Activated CD8-positive, alpha-beta T cell treated with anti-CD3 and anti-CD28 coated beads, Interleukin-2, amount 10 ng/mL, durations not matched to agents 7 days and 5 days (primary cell): ENCODE measurements around the gene CENPF. TPM values are rescaled to one million over a fixed set of nuclear protein-coding genes. Genes with fewer than 3 reads are reported as not detected.
"Not testable (repeated sequence)": the region's sequence is repeated elsewhere in the genome, so short reads cannot be mapped to it uniquely, and the experiment has no call there.

Source experiments
- ATAC-seq: fragments of 150-1000 bp; cut with Tn5 transposase; one replicate; pipeline ENCODE4 v1.10.0; 2021; ENCODE audit warnings: moderate library complexity
- CTCF ChIA-PET: fragments of 350-600 bp; sonication (Branson Sonifier 250); formaldehyde crosslinking; loops from one replicate; lab custom pipeline; 2021; ENCODE audit warnings: antibody characterized with exemption; lab: Charles Lee
- POLR2A ChIA-PET: fragments of 350-600 bp; sonication (Branson Sonifier 250); formaldehyde crosslinking; loops from one replicate; lab custom pipeline; 2021; ENCODE audit warnings: antibody characterized with exemption; lab: Charles Lee
- DNase-seq: peaks from one replicate; pipeline ENCODE4 v3.0.0-alpha.2; 2020
- H3K27ac Mint-ChIP-seq: one replicate; pipeline ENCODE4 v1.8.0; 2021; ENCODE audit warnings: mild to moderate bottlenecking, mixed read lengths
- H3K27me3 Mint-ChIP-seq: one replicate; pipeline ENCODE4 v1.8.0; 2021; ENCODE audit warnings: low read depth, mixed read lengths
- H3K36me3 Mint-ChIP-seq: one replicate; pipeline ENCODE4 v1.8.0; 2021; ENCODE audit warnings: low read depth, mixed read lengths
- H3K4me1 Mint-ChIP-seq: one replicate; pipeline ENCODE4 v1.8.0; 2021; ENCODE audit warnings: low read depth, mixed read lengths
- H3K4me3 Mint-ChIP-seq: one replicate; pipeline ENCODE4 v1.8.0; 2021; ENCODE audit warnings: mild to moderate bottlenecking, mixed read lengths
- H3K9me3 Mint-ChIP-seq: one replicate; pipeline ENCODE4 v1.8.0; 2022; ENCODE audit warnings: mixed read lengths; ENCODE audit not compliant: insufficient read depth
- total RNA-seq, 2 experiments: library from RNA; stranded (reverse); gene quantifications; one replicate each; pipeline ENCODE4 v1.2.3, GENCODE V29; 2021

The CENPF gene
- total RNA-seq, 2 experiments from 2014 or later = 176 to 180 TPM

- no peak overlapping the region for H3K4me3 Mint-ChIP-seq
- ChIA-PET CTCF (interaction anchor here (1.5 kb wide), 1 partner anchor 9 kb away, joined by 4 read pairs; no protein-coding TSS in a partner anchor), POLR2A (no interaction called here)
- no peak overlapping the region for H3K27ac Mint-ChIP-seq
- no peak for ATAC-seq
- no peak for DNase-seq
- H3K27me3 Mint-ChIP-seq = no peaks in the 10 kb centered on the region
- H3K4me1 Mint-ChIP-seq = no peaks in the 10 kb centered on the region
- no peaks in the 10 kb centered on the region for H3K9me3 Mint-ChIP-seq
- H3K36me3 Mint-ChIP-seq = peaks cover 80% of the 10 kb centered on the region
Observed at GRCh38 chr1:214665606-214666110, 62.7 kb downstream of the CENPF start.

GRCh38 chr1:214666674-214667073 lies 63.7 kb downstream of the CENPF start:
- CTCF ChIA-PET = interaction anchor here (1.5 kb wide), 1 partner anchor 10 kb away, joined by 4 read pairs; no protein-coding TSS in a partner anchor
- Mint-ChIP-seq H3K4me3 (no peak overlapping the region), H3K9me3 (no peaks in the 10 kb centered on the region), H3K36me3 (peaks cover 77% of the 10 kb centered on the region), H3K4me1 (no peaks in the 10 kb centered on the region), H3K27me3 (no peaks in the 10 kb centered on the region), H3K27ac (no peak overlapping the region)
- POLR2A ChIA-PET = no interaction called here
- DNase-seq = no peak
- no peak for ATAC-seq

GRCh38 chr1:214670098-214670497 lies 67.1 kb downstream of the CENPF start:
- H3K27ac Mint-ChIP-seq = no peak overlapping the region
- ATAC-seq (no peak), DNase-seq (no peak)
- H3K4me3 Mint-ChIP-seq = no peak overlapping the region
- H3K9me3 Mint-ChIP-seq = no peaks in the 10 kb centered on the region
- POLR2A ChIA-PET = no interaction called here
- no peaks in the 10 kb centered on the region for H3K4me1 Mint-ChIP-seq
- H3K27me3 Mint-ChIP-seq = no peaks in the 10 kb centered on the region
- H3K36me3 Mint-ChIP-seq = peaks cover 63% of the 10 kb centered on the region
- CTCF ChIA-PET = no interaction called here

GRCh38 chr1:214673029-214673428 lies 70.0 kb downstream of the CENPF start:
- ATAC-seq, H3K9me3 Mint-ChIP-seq, H3K27me3 Mint-ChIP-seq, DNase-seq, POLR2A ChIA-PET, CTCF ChIA-PET, H3K4me1 Mint-ChIP-seq, H3K4me3 Mint-ChIP-seq, H3K27ac Mint-ChIP-seq: not testable (repeated sequence)
- peaks cover 36% of the 10 kb centered on the region for H3K36me3 Mint-ChIP-seq

GRCh38 chr1:214673576-214673975 lies 70.6 kb downstream of the CENPF start:
- no peaks in the 10 kb centered on the region for H3K4me1 Mint-ChIP-seq
- no peak for DNase-seq
- ChIA-PET CTCF (no interaction called here), POLR2A (no interaction called here)
- no peak for ATAC-seq
- H3K9me3 Mint-ChIP-seq = no peaks in the 10 kb centered on the region
- H3K4me3 Mint-ChIP-seq = no peak overlapping the region
- no peak overlapping the region for H3K27ac Mint-ChIP-seq
- peaks cover 36% of the 10 kb centered on the region for H3K36me3 Mint-ChIP-seq
- H3K27me3 Mint-ChIP-seq = no peaks in the 10 kb centered on the region

- H3K9me3 Mint-ChIP-seq, H3K4me3 Mint-ChIP-seq, CTCF ChIA-PET, H3K4me1 Mint-ChIP-seq, POLR2A ChIA-PET, DNase-seq, ATAC-seq, H3K27ac Mint-ChIP-seq, H3K27me3 Mint-ChIP-seq: not testable (repeated sequence)
- H3K36me3 Mint-ChIP-seq = peaks cover 25% of the 10 kb centered on the region
Observed at GRCh38 chr1:214675524-214675923, 72.5 kb downstream of the CENPF start.

- Mint-ChIP-seq H3K27ac (no peak overlapping the region), H3K27me3 (no peaks in the 10 kb centered on the region), H3K9me3 (no peaks in the 10 kb centered on the region), H3K36me3 (peaks cover 17% of the 10 kb centered on the region), H3K4me3 (no peak overlapping the region), H3K4me1 (no peaks in the 10 kb centered on the region)
- ChIA-PET POLR2A (no interaction called here), CTCF (interaction anchor here (1.2 kb wide), 1 partner anchor 16 kb away, joined by 4 read pairs; no protein-coding TSS in a partner anchor)
- ATAC-seq (no peak), DNase-seq (no peak)
Observed at GRCh38 chr1:214676747-214677146, 73.8 kb downstream of the CENPF start.

- H3K27ac Mint-ChIP-seq = no peak overlapping the region
- H3K27me3 Mint-ChIP-seq = no peaks in the 10 kb centered on the region
- ChIA-PET CTCF (interaction anchor here (0.5 kb wide), 1 partner anchor 697 kb away, joined by 3 read pairs; no protein-coding TSS in a partner anchor), POLR2A (no interaction called here)
- H3K9me3 Mint-ChIP-seq = no peaks in the 10 kb centered on the region
- DNase-seq = no peak
- ATAC-seq = no peak
- no peaks in the 10 kb centered on the region for H3K4me1 Mint-ChIP-seq
- H3K36me3 Mint-ChIP-seq = peaks cover 7% of the 10 kb centered on the region
- H3K4me3 Mint-ChIP-seq = no peak overlapping the region
Observed at GRCh38 chr1:214677945-214678344, 75.0 kb downstream of the CENPF start.

GRCh38 chr1:214678386-214678785 lies 75.4 kb downstream of the CENPF start:
- ChIA-PET CTCF (no interaction called here), POLR2A (no interaction called here)
- DNase-seq (no peak), ATAC-seq (no peak)
- H3K36me3 Mint-ChIP-seq = peaks cover 7% of the 10 kb centered on the region
- H3K27ac Mint-ChIP-seq = no peak overlapping the region
- H3K4me3 Mint-ChIP-seq = no peak overlapping the region
- no peaks in the 10 kb centered on the region for H3K4me1 Mint-ChIP-seq
- H3K27me3 Mint-ChIP-seq = no peaks in the 10 kb centered on the region
- no peaks in the 10 kb centered on the region for H3K9me3 Mint-ChIP-seq

- CTCF ChIA-PET = no interaction called here
- POLR2A ChIA-PET = no interaction called here
- Mint-ChIP-seq H3K27me3 (no peaks in the 10 kb centered on the region), H3K27ac (no peak overlapping the region), H3K9me3 (no peaks in the 10 kb centered on the region), H3K4me1 (no peaks in the 10 kb centered on the region), H3K36me3 (no peaks in the 10 kb centered on the region), H3K4me3 (no peak overlapping the region)
- no peak for ATAC-seq
- DNase-seq = no peak
Observed at GRCh38 chr1:214683621-214684020, 80.6 kb downstream of the CENPF start.

GRCh38 chr1:214685906-214686305 lies 82.9 kb downstream of the CENPF start:
- Mint-ChIP-seq H3K36me3 (no peaks in the 10 kb centered on the region), H3K27ac (no peak overlapping the region), H3K4me3 (no peak overlapping the region), H3K4me1 (no peaks in the 10 kb centered on the region), H3K9me3 (no peaks in the 10 kb centered on the region), H3K27me3 (no peaks in the 10 kb centered on the region)
- ChIA-PET POLR2A (no interaction called here), CTCF (no interaction called here)
- DNase-seq (no peak), ATAC-seq (no peak)

- Mint-ChIP-seq H3K4me3 (no peak overlapping the region), H3K36me3 (no peaks in the 10 kb centered on the region), H3K27ac (no peak overlapping the region), H3K9me3 (no peaks in the 10 kb centered on the region), H3K27me3 (no peaks in the 10 kb centered on the region), H3K4me1 (no peaks in the 10 kb centered on the region)
- ATAC-seq (no peak), DNase-seq (no peak)
- POLR2A ChIA-PET = no interaction called here
- CTCF ChIA-PET = no interaction called here
Observed at GRCh38 chr1:214686497-214686896, 83.5 kb downstream of the CENPF start.

GRCh38 chr1:214688891-214689290 lies 85.9 kb downstream of the CENPF start:
- Mint-ChIP-seq H3K9me3 (no peaks in the 10 kb centered on the region), H3K27ac (no peak overlapping the region), H3K4me3 (no peak overlapping the region), H3K27me3 (no peaks in the 10 kb centered on the region), H3K36me3 (no peaks in the 10 kb centered on the region), H3K4me1 (no peaks in the 10 kb centered on the region)
- POLR2A ChIA-PET = no interaction called here
- DNase-seq (no peak), ATAC-seq (no peak)
- CTCF ChIA-PET = no interaction called here
